ENCODE data around the gene IFI27L1.

The IFI27L1 gene

DNA sequence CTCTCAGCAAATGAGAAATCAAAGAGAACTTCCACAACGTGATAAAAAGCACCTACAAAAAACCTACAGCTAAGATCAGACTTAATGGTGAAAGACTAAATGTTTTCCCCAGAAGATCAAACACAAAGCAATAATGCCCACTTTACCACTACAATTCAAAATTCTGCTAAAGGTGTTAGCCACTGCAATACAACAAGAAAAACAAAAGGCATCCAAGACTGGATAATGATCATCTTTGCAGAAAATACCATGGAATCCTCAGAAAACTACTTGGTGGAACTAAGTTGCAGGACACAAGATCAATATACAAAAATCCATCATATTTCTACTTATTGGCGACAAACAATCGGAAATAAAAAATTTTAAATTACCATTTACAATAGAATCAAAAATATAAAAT lies 6.6 kb upstream of the IFI27L1 start:
- H3K27ac ChIP-seq = no peak overlapping the region
- TF ChIP-seq CTCF (conservative IDR thresholded peaks at IDR 0.05) (no peak), ZFX (IDR thresholded peaks at IDR 0.05) (no peak)

DNA sequence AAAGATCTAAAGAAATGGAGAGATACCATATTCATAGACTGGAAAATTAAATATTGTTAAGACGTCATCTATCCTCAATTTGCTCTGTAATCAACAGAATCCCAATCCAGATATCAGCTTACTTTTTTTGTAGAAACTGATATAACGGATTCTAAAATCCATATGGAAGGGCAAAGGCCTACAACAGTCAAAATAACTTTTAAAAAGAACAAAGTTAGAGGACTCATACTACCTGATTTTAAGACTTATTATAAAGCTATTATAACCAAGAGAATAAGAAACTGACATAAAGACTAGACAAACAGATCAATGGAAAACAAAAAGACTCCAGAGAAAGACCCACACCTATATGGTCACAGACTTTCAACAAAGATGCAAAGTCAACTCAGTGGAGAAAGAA lies 6.1 kb upstream of the IFI27L1 start:
- TF ChIP-seq CTCF (conservative IDR thresholded peaks at IDR 0.05) (no peak), ZFX (IDR thresholded peaks at IDR 0.05) (no peak)
- no peak overlapping the region for H3K27ac ChIP-seq

- H3K27ac ChIP-seq = no peak overlapping the region
- TF ChIP-seq ZFX (IDR thresholded peaks at IDR 0.05) (no peak), CTCF (conservative IDR thresholded peaks at IDR 0.05) (no peak)
Measured at GRCh38 chr14:94077111-94077821, 3.8 kb upstream of the IFI27L1 start.

- TF ChIP-seq CTCF (conservative IDR thresholded peaks at IDR 0.05) (no peak), ZFX (IDR thresholded peaks at IDR 0.05) (no peak)
- H3K27ac ChIP-seq = no peak overlapping the region
Measured at GRCh38 chr14:94077823-94078222, 3.3 kb upstream of the IFI27L1 start.

GRCh38 chr14:94079891-94080620 lies 1.1 kb upstream of the IFI27L1 start:
- TF ChIP-seq CTCF (conservative IDR thresholded peaks at IDR 0.05) = no peak
- TF ChIP-seq ZFX (IDR thresholded peaks at IDR 0.05) = no peak
- H3K27ac ChIP-seq = peak overlapping the region; percentile 88

GRCh38 chr14:94081386-94081820 lies 293 bp downstream of the IFI27L1 start:
- TF ChIP-seq CTCF (conservative IDR thresholded peaks at IDR 0.05) (no peak), ZFX (IDR thresholded peaks at IDR 0.05) (no peak)
- H3K27ac ChIP-seq = peak overlapping the region; percentile 88

GRCh38 chr14:94087891-94088290 lies 6.8 kb downstream of the IFI27L1 start:
- TF ChIP-seq CTCF (conservative IDR thresholded peaks at IDR 0.05) (no peak), ZFX (IDR thresholded peaks at IDR 0.05) (no peak)
- no peak overlapping the region for H3K27ac ChIP-seq

Measured in C4-2B (cell line).